GM20000 (cell line): ENCODE results near the gene PARP6.

Experiments
- DNase-seq: peaks from one replicate; pipeline ENCODE4 v3.0.0; 2012; ENCODE audit warnings: low spot score
- TF ChIP-seq, protein P1 (sequence below): IDR thresholded peaks from 2 replicates; pipeline ENCODE4 v1.5.1; 2012; ENCODE audit warnings: mild to moderate bottlenecking, control low read depth; ENCODE audit errors: extremely low read depth, missing control alignments

Gene PARP6, protein sequence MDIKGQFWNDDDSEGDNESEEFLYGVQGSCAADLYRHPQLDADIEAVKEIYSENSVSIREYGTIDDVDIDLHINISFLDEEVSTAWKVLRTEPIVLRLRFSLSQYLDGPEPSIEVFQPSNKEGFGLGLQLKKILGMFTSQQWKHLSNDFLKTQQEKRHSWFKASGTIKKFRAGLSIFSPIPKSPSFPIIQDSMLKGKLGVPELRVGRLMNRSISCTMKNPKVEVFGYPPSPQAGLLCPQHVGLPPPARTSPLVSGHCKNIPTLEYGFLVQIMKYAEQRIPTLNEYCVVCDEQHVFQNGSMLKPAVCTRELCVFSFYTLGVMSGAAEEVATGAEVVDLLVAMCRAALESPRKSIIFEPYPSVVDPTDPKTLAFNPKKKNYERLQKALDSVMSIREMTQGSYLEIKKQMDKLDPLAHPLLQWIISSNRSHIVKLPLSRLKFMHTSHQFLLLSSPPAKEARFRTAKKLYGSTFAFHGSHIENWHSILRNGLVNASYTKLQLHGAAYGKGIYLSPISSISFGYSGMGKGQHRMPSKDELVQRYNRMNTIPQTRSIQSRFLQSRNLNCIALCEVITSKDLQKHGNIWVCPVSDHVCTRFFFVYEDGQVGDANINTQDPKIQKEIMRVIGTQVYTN

DNA sequence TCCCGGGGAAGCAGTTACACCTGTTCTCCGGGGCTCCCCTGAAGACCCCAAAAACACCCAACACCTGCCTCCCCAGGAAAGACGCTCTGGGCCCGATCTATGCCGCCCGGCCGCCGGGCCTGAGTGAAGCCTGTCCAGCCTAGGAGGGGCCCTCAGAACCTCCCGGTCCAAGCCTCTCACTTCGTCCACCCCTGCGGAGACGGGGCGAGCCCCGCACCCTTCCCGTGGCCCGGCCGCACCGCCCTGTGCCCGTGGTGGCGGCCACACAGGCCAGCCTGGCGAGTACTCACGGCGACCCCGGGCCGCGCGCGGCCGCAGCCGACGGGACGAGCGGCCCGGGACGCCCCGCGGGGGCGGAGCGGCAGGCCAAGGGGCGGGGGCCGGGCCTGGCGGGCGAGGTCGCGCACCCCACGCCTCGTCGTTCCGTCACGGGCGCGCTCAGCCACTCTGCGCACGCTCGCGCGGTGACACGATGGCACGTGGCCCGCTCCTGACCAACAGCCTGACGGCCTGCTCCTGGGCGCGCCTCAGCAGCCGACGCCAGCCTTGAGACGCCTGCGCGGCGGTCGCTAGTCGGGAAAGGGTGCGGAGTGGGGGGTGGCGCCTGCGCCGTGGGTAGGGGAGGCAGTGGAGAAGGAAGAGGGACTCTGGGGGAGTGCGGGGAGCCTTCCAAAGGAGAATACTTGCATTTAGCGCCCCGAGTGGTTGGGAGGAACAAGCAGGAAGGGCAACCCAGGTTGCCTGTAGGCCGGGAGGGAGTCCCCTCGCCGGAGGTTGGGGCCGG, at the start of gene PARP6:
TSS of gene PARP6 (minus strand) at position 342 of the 784 bp plus-strand sequence. CDS start 5,077 bp downstream, outside the sequence.
- TF ChIP-seq, protein P1, sequence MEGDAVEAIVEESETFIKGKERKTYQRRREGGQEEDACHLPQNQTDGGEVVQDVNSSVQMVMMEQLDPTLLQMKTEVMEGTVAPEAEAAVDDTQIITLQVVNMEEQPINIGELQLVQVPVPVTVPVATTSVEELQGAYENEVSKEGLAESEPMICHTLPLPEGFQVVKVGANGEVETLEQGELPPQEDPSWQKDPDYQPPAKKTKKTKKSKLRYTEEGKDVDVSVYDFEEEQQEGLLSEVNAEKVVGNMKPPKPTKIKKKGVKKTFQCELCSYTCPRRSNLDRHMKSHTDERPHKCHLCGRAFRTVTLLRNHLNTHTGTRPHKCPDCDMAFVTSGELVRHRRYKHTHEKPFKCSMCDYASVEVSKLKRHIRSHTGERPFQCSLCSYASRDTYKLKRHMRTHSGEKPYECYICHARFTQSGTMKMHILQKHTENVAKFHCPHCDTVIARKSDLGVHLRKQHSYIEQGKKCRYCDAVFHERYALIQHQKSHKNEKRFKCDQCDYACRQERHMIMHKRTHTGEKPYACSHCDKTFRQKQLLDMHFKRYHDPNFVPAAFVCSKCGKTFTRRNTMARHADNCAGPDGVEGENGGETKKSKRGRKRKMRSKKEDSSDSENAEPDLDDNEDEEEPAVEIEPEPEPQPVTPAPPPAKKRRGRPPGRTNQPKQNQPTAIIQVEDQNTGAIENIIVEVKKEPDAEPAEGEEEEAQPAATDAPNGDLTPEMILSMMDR: peak; percentile 40
- DNase-seq: peak; percentile 99

DNA sequence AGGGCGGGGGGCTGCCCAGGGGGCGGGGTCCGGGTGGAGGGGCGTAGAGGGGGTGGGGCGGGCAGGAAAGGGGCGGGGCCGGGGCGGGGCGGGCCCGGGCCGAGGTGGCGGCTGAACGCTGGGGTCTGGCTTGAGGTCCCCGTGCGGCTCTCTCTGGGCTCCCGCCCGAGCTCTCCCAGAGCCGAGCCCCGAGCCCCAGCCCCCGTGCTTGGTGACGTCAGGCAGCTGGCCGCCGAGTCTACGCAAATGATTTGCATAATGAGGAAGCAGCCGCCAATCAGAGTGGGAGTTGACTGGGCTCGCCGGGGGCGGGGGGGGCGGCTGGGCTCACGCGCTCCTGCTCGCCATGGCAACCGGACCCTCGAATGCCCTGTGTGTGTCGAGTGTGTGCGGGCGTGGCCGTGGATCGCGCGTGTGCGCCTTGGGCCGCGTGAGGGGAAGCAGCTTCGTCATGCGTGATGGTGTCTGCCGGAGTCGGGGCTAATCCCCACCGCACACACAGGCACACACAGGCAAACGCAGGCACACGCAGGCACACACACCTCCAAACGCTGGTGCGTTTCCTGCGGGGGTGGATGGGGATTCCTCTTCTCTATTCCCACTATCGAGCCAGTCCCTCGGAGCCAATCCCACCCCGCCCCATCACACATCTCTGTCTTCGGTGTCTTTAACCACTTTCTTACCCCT, 47.8 kb upstream of the PARP6 start, which contains the start of gene CELF6:
TSS of gene CELF6 (minus strand) at position 173 of the 687 bp plus-strand sequence. CDS start 283 bp downstream, outside the sequence.
- TF ChIP-seq, protein P1: no peak
- DNase-seq: peak; percentile 90

DNA sequence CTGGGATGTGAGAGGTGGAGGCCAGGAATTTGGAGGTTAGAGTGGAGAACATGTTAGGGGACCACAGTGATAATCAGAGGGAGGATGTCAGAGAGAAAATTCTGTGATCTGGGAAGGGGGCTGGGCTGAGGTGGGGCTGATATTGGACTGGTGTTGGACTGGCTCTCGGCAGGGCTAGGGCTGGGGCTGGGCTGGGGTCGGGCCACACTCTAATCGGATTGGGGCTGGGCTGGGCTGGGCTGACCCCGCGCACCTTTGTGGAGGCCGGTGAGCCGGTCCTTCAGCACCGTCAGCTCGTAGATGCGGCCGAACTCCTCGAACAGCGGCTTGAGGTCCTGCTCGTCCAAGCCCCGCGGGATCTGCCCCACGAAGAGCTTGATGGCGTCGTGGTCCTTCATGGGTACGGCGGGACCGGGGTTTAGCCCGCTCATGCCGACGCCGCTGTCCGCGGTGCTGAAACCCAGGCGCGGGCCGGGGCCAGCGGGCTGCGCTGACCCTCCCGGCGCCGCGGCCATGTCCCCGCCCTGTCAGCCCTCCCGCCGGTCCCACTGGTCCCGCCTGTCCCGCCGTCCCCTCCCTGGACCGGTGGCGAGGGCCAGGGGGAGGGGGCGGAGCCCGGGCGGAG, 47.1 kb upstream of the PARP6 start:
- peak; percentile 83 for DNase-seq
- TF ChIP-seq, protein P1: no peak

DNA sequence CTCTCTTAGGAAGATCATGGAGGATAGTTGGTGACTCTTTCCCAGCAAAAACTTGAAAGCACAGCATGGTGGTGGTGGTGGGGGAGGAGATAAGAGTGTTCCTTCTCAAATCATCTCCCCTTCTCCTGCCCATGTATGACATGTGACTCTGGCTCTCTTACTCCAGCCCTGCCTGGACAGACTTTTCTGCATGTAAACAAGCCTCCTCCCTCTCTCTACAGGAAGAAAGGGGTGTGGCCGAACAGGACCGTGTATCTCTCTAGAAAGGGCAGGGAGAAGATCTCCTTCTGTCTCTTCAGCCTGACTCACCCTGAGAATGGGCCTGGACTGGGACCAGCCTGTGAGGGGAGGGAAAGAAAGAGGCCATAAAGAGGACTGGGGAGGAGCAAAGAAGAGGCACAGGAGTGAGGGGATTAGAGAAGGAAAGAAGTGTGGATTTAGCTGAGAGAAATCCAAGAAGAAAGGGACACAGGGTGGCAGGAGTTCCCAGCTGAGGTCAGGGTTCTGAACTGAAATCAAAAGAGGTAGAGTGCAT, 46.1 kb upstream of the PARP6 start:
- no peak for DNase-seq
- TF ChIP-seq, protein P1: no peak

DNA sequence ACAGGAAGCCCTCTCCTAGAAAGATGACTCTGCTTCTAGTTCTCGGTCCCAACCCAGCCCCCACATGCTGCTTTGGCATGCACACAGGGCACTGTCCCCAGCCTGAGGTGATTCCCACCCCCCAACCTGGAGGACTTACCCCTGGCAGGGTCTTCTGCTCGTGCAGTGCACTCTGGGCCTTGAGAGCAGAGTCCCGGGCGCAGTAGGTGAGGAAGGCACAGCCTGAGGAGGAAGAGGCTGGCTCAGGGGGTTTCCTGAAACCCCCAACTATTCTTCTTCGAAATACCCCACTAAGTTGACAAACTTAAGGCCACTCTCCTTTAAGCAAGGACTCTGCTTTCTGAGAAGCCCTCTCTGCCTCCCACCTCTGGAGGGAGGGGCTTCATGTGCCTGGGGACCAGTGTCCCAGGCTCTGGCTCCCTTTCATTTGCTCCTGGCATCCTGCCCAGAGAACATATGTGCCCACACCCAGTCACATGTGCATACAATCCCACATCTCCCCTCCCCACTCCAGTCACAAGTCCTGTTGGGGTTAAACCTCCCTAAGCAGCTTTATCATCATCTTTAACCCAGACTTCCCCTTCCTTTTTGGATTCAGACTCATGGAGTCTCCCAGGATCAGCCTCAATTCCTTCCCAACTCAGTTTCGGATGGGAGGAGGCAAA, 43.5 kb upstream of the PARP6 start:
- DNase-seq: no peak
- TF ChIP-seq, protein P1: no peak

DNA sequence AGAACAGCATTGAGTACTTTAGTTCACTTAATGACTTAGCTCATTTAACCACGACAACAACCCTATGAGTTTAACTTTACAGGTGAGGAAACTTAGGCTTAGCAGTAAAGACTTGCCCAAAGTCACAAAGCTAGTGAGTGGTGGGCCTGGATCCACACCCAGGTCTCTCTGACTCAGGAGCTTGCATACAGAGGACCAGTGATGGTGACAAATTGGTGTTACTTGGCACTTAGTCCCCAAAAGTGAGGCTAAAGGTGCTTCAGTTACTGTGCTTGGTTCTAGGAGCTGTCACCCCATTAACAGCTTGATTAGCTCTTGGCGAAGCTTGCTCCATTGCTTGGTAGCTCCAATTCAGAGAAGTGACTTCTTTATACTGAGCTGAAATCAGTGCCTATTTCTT, 41.5 kb upstream of the PARP6 start:
- TF ChIP-seq, protein P1: no peak
- no peak for DNase-seq
